Activated T-cell treated with anti-CD3 and anti-CD28 coated beads, Interleukin-2, amount 50 U/mL, for 72 hours (primary cell): ENCODE data around the gene TEX9. TPM values are rescaled to one million over a fixed set of nuclear protein-coding genes. Genes with fewer than 3 reads are reported as not detected.
A peak's percentile ranks its signal among the peaks of the same experiment; 100 is the strongest.
"Not testable (repeated sequence)": the region's sequence is repeated elsewhere in the genome, so short reads cannot be mapped to it uniquely, and the experiment has no call there.

Experiments used
- ATAC-seq, 2 donors: fragments of 150-1000 bp; cut with Tn5 transposase; replicated peaks in 1 of 2; 2 replicates each; pipeline ENCODE4 v1.10.0; 2021; ENCODE audit warnings: moderate library complexity in 2 of 2, mild to moderate bottlenecking in 1 of 2
- DNase-seq, 2 donors: peaks; one replicate each; pipeline ENCODE4 v3.0.0; 2021 to 2022; ENCODE audit warnings: mixed read lengths in 1 of 2
- H3K27ac Mint-ChIP-seq: one replicate; pipeline ENCODE4 v1.8.0; 2022; ENCODE audit warnings: mild to moderate bottlenecking, moderate library complexity, mixed read lengths
- H3K27me3 Mint-ChIP-seq: one replicate; pipeline ENCODE4 v1.8.0; 2022; ENCODE audit warnings: low read depth, mixed read lengths
- H3K36me3 Mint-ChIP-seq, 2 donors: one replicate each; pipeline ENCODE4 v1.8.0; 2022; ENCODE audit warnings: mixed read lengths in 2 of 2, mild to moderate bottlenecking in 1 of 2; ENCODE audit not compliant: insufficient read depth in 2 of 2
- H3K4me1 Mint-ChIP-seq: one replicate; pipeline ENCODE4 v1.8.0; 2022; ENCODE audit warnings: low read depth, mixed read lengths
- H3K4me3 Mint-ChIP-seq, 2 donors: one replicate each; pipeline ENCODE4 v1.8.0; 2022; ENCODE audit warnings: mild to moderate bottlenecking in 2 of 2, mixed read lengths in 2 of 2, moderate library complexity in 2 of 2
- H3K9me3 Mint-ChIP-seq, 2 donors: one replicate each; pipeline ENCODE4 v1.8.0; 2022; ENCODE audit warnings: mixed read lengths in 2 of 2
- total RNA-seq, 2 donors: library from RNA; stranded (reverse); gene quantifications; one replicate each; pipeline ENCODE4 v1.2.3, GENCODE V29; 2022

The TEX9 gene
- total RNA-seq, 2 donors from 2014 or later: 1.2 to 2.6 TPM

GRCh38 chr15:56374693-56375092, 9.5 kb downstream of the TEX9 start:
- peaks cover 6 to 10% of the 10 kb centered on the region in 2 donors for H3K9me3 Mint-ChIP-seq
- not testable (repeated sequence) for H3K36me3 Mint-ChIP-seq, DNase-seq, H3K4me3 Mint-ChIP-seq, H3K27ac Mint-ChIP-seq, ATAC-seq
- H3K4me1 Mint-ChIP-seq: peaks cover 16% of the 10 kb centered on the region
- H3K27me3 Mint-ChIP-seq: peaks cover 30% of the 10 kb centered on the region

GRCh38 chr15:56377822-56378221, 12.6 kb downstream of the TEX9 start:
- not testable (repeated sequence) for H3K4me1 Mint-ChIP-seq, DNase-seq, ATAC-seq, H3K4me3 Mint-ChIP-seq, H3K27ac Mint-ChIP-seq, H3K27me3 Mint-ChIP-seq
- Mint-ChIP-seq H3K9me3 (peaks cover 11 to 21% of the 10 kb centered on the region in 2 donors), H3K36me3 (peaks cover 5 to 12% of the 10 kb centered on the region in 2 donors)

- Mint-ChIP-seq H3K27me3 (no peaks in the 10 kb centered on the region), H3K9me3 (peaks cover 13 to 17% of the 10 kb centered on the region in 2 donors), H3K36me3 (peaks cover 5 to 9% of the 10 kb centered on the region in 2 donors), H3K27ac (no peak overlapping the region), H3K4me3 (no peak overlapping the region), H3K4me1 (no peaks in the 10 kb centered on the region)
- no peak for DNase-seq
- no peak for ATAC-seq
Measured at GRCh38 chr15:56383010-56383409, 17.8 kb downstream of the TEX9 start.

- Mint-ChIP-seq H3K27ac (no peak overlapping the region), H3K4me1 (peaks cover 6% of the 10 kb centered on the region), H3K9me3 (peaks cover 3 to 4% of the 10 kb centered on the region in 2 donors), H3K27me3 (no peaks in the 10 kb centered on the region), H3K36me3 (peaks cover 0 to 1% of the 10 kb centered on the region in 2 donors), H3K4me3 (no peak overlapping the region)
- ATAC-seq (no peak), DNase-seq (no peak)
Measured at GRCh38 chr15:56385908-56386307, 20.7 kb downstream of the TEX9 start.

- no peak overlapping the region for H3K27ac Mint-ChIP-seq
- peak; percentile 82 to 83 for ATAC-seq
- peak overlapping the region in 1 of 2 donors; percentile 47 for H3K4me3 Mint-ChIP-seq
- no peaks in the 10 kb centered on the region for H3K27me3 Mint-ChIP-seq
- DNase-seq: no peak
- peaks cover 6% of the 10 kb centered on the region for H3K4me1 Mint-ChIP-seq
- no peaks in the 10 kb centered on the region for H3K36me3 Mint-ChIP-seq
- H3K9me3 Mint-ChIP-seq: peaks cover 0 to 2% of the 10 kb centered on the region in 2 donors
Measured at GRCh38 chr15:56390739-56391267, 25.6 kb downstream of the TEX9 start.

- Mint-ChIP-seq H3K27me3 (no peaks in the 10 kb centered on the region), H3K4me3 (no peak overlapping the region), H3K4me1 (peaks cover 6% of the 10 kb centered on the region), H3K36me3 (no peaks in the 10 kb centered on the region), H3K27ac (no peak overlapping the region), H3K9me3 (peaks cover 0 to 2% of the 10 kb centered on the region in 2 donors)
- ATAC-seq: no peak
- DNase-seq: no peak
Measured at GRCh38 chr15:56393277-56393676, 28.1 kb downstream of the TEX9 start.

GRCh38 chr15:56394909-56395308, 29.7 kb downstream of the TEX9 start:
- H3K4me1 Mint-ChIP-seq: peaks cover 6% of the 10 kb centered on the region
- ATAC-seq: no peak
- no peak overlapping the region for H3K4me3 Mint-ChIP-seq

GRCh38 chr15:56397325-56397724, 32.1 kb downstream of the TEX9 start:
- not testable (repeated sequence) for ATAC-seq

More at GRCh38 chr15:56394909-56395308, 29.7 kb downstream of the TEX9 start:
- no peaks in the 10 kb centered on the region for H3K27me3 Mint-ChIP-seq
- DNase-seq: no peak
- H3K36me3 Mint-ChIP-seq: peaks cover 0 to 2% of the 10 kb centered on the region in 2 donors
- H3K27ac Mint-ChIP-seq: no peak overlapping the region
- H3K9me3 Mint-ChIP-seq: peaks cover 0 to 2% of the 10 kb centered on the region in 2 donors

GRCh38 chr15:56399209-56399608, 34.0 kb downstream of the TEX9 start:
- not testable (repeated sequence) for H3K4me1 Mint-ChIP-seq, H3K36me3 Mint-ChIP-seq, H3K4me3 Mint-ChIP-seq, H3K27ac Mint-ChIP-seq, ATAC-seq, DNase-seq, H3K9me3 Mint-ChIP-seq
- peaks cover 16% of the 10 kb centered on the region for H3K27me3 Mint-ChIP-seq

More at GRCh38 chr15:56397325-56397724, 32.1 kb downstream of the TEX9 start:
- peaks cover 11% of the 10 kb centered on the region for H3K27me3 Mint-ChIP-seq
- not testable (repeated sequence) for H3K36me3 Mint-ChIP-seq, H3K4me3 Mint-ChIP-seq, H3K27ac Mint-ChIP-seq, H3K9me3 Mint-ChIP-seq, H3K4me1 Mint-ChIP-seq, DNase-seq

GRCh38 chr15:56410721-56411120, 45.5 kb downstream of the TEX9 start:
- no peaks in the 10 kb centered on the region for H3K9me3 Mint-ChIP-seq
- H3K27ac Mint-ChIP-seq: no peak overlapping the region
- no peaks in the 10 kb centered on the region for H3K36me3 Mint-ChIP-seq
- ATAC-seq: no peak
- no peak for DNase-seq
- no peak overlapping the region for H3K4me3 Mint-ChIP-seq
- peaks cover 12% of the 10 kb centered on the region for H3K4me1 Mint-ChIP-seq
- no peaks in the 10 kb centered on the region for H3K27me3 Mint-ChIP-seq

GRCh38 chr15:56411122-56411749, 46.0 kb downstream of the TEX9 start:
- no peaks in the 10 kb centered on the region for H3K36me3 Mint-ChIP-seq
- H3K4me3 Mint-ChIP-seq: no peak overlapping the region
- H3K4me1 Mint-ChIP-seq: peaks cover 12% of the 10 kb centered on the region
- H3K9me3 Mint-ChIP-seq: no peaks in the 10 kb centered on the region
- no peak for ATAC-seq
- H3K27me3 Mint-ChIP-seq: no peaks in the 10 kb centered on the region
- no peak overlapping the region for H3K27ac Mint-ChIP-seq
- DNase-seq: no peak

- not testable (repeated sequence) for H3K27me3 Mint-ChIP-seq, DNase-seq, H3K9me3 Mint-ChIP-seq, H3K27ac Mint-ChIP-seq, ATAC-seq, H3K36me3 Mint-ChIP-seq, H3K4me3 Mint-ChIP-seq
- peaks cover 12% of the 10 kb centered on the region for H3K4me1 Mint-ChIP-seq
Measured at GRCh38 chr15:56413114-56413733, 48.0 kb downstream of the TEX9 start.

- no peak overlapping the region for H3K4me3 Mint-ChIP-seq
- ATAC-seq: no peak
Measured at GRCh38 chr15:56425276-56425675, 60.0 kb downstream of the TEX9 start.

More at GRCh38 chr15:56425276-56425675, 60.0 kb downstream of the TEX9 start:
- Mint-ChIP-seq H3K9me3 (peaks cover 0 to 9% of the 10 kb centered on the region in 2 donors), H3K4me1 (no peaks in the 10 kb centered on the region), H3K36me3 (peaks cover 3% of the 10 kb centered on the region in 2 donors), H3K27me3 (no peaks in the 10 kb centered on the region), H3K27ac (no peak overlapping the region)
- no peak for DNase-seq
